Upper lobe of left lung (tissue), 6 donors: Measurements from ENCODE around the gene UBE3D. TPM values are rescaled to one million over a fixed set of nuclear protein-coding genes. Genes with fewer than 3 reads are reported as not detected.

Experiments
- ATAC-seq, 2 donors: fragments of 200-7000 bp; cut with Tn5 transposase; one replicate each; pipeline ENCODE4 v1.9.1; 2022; ENCODE audit warnings: mild to moderate bottlenecking in 2 of 2, moderate library complexity in 2 of 2; ENCODE audit not compliant: low FRiP score in 2 of 2
- DNase-seq, 2 donors: peaks; one replicate each; pipeline ENCODE4 v3.0.0-alpha.2; 2019 to 2020
- H3K27ac ChIP-seq, 4 donors: fragments of 200-600 bp; sonication (generic); one replicate each; pipeline ENCODE4 v1.5.1; 2016 to 2019
- H3K27me3 ChIP-seq, 4 donors: fragments of 200-600 bp; sonication (generic); one replicate each; pipeline ENCODE4 v1.5.1; 2017 to 2019
- H3K36me3 ChIP-seq, 4 donors: fragments of 200-600 bp; sonication (generic); one replicate each; pipeline ENCODE4 v1.5.1; 2016 to 2019
- H3K4me1 ChIP-seq, 4 donors: fragments of 200-600 bp; sonication (generic); one replicate each; pipeline ENCODE4 v1.5.1; 2018 to 2019
- H3K4me3 ChIP-seq, 4 donors: fragments of 200-600 bp; sonication (generic); one replicate each; pipeline ENCODE4 v1.5.1; 2017 to 2019; ENCODE audit warnings: mild to moderate bottlenecking in 2 of 4, moderate library complexity in 1 of 4
- H3K9me3 ChIP-seq, 4 donors: fragments of 200-600 bp; sonication (generic); one replicate each; pipeline ENCODE4 v1.5.1; 2018 to 2019
- CTCF ChIP-seq, 6 experiments: fragments of 450-650 bp in 4 of 6; fragments of 200-600 bp in 2 of 6; sonication (generic) in 2 of 6; IDR thresholded peaks; one replicate each; pipeline ENCODE4 v1.5.1; 2016 to 2019; ENCODE audit warnings: antibody characterized with exemption in 6 of 6
- EP300 ChIP-seq, 4 donors: sonication (generic); formaldehyde crosslinking; IDR thresholded peaks; one replicate each; pipeline ENCODE4 v1.5.1; 2017; ENCODE audit warnings: antibody characterized with exemption in 4 of 4, control low read depth in 2 of 4
- POLR2A ChIP-seq, 4 donors: fragments of 450-650 bp; IDR thresholded peaks; one replicate each; pipeline ENCODE4 v1.5.1; 2016 to 2017; ENCODE audit warnings: antibody characterized with exemption in 4 of 4, mild to moderate bottlenecking in 2 of 4
- POLR2AphosphoS5 ChIP-seq, 2 donors: sonication (generic); formaldehyde crosslinking; IDR thresholded peaks; one replicate each; pipeline ENCODE4 v1.5.1; 2017; ENCODE audit warnings: antibody characterized with exemption in 2 of 2
- WGBS, 2 donors: methylation state at CpG; one replicate each; pipeline ENCODE4 v1.1.5; 2017 to 2018; 5-methylcytosine and 5-hydroxymethylcytosine counted together
- small RNA-seq, 4 donors: library from RNA; depleted of rRNA; stranded (forward); fragments of <200 nt; gene quantifications; one replicate each; pipeline ENCODE3, GENCODE V24; 2016
- total RNA-seq, 6 donors: library from RNA; depleted of rRNA in 4 of 6; stranded (reverse); fragments of >200 nt in 4 of 6; gene quantifications; one replicate each; pipeline versions ENCODE4 v1.1.0 to v1.2.1, GENCODE V29; 2016 to 2021
- donor health status: DM: no; HTN: no; CAD: no; lungs with moderate emphysema.
- donor health status: DM: no; HTN: yes; CAD: no; lungs with severe emphysema.

UBE3D gene
- total RNA-seq, 6 donors from 2014 or later, result 4.0 to 20.7 (median 8.7) TPM

GRCh38 chr6:82843291-82843885 lies 222.3 kb downstream of the UBE3D start:
- no peaks in the 10 kb centered on the region for H3K27me3 ChIP-seq
- H3K4me3 ChIP-seq, result no peak overlapping the region
- no peak overlapping the region for H3K27ac ChIP-seq
- no peaks in the 10 kb centered on the region for H3K4me1 ChIP-seq
- ATAC-seq (no peak), DNase-seq (no peak)
- TF ChIP-seq POLR2A (IDR thresholded peaks at IDR 0.05) (no peak), EP300 (IDR thresholded peaks at IDR 0.05) (no peak), CTCF (IDR thresholded peaks at IDR 0.05) (no peak), POLR2AphosphoS5 (IDR thresholded peaks at IDR 0.05) (no peak)
- H3K9me3 ChIP-seq, result no peaks in the 10 kb centered on the region
- no peaks in the 10 kb centered on the region for H3K36me3 ChIP-seq

GRCh38 chr6:82842721-82843120 lies 222.9 kb downstream of the UBE3D start:
- Histone ChIP-seq H3K27ac (no peak overlapping the region), H3K36me3 (no peaks in the 10 kb centered on the region), H3K9me3 (no peaks in the 10 kb centered on the region), H3K27me3 (no peaks in the 10 kb centered on the region), H3K4me1 (no peaks in the 10 kb centered on the region), H3K4me3 (no peak overlapping the region)
- WGBS, 2 donors, result 79 to 82% methylated on average over 6 of the region's 6 CpGs
- DNase-seq (no peak), ATAC-seq (no peak)
- TF ChIP-seq CTCF (IDR thresholded peaks at IDR 0.05), result no peak
- TF ChIP-seq EP300 (IDR thresholded peaks at IDR 0.05), result no peak
- TF ChIP-seq POLR2A (IDR thresholded peaks at IDR 0.05), result no peak
- no peak for TF ChIP-seq POLR2AphosphoS5 (IDR thresholded peaks at IDR 0.05)

Small RNA genes lying within 50 kb of the gene (small RNA-seq; reads per million reads assigned to genes)
- 0 reads per million in 4 donors for gene LAP3P1

Other genes with a start within 250 kb of the UBE3D start
- 10 to 100 TPM; 20.0 to 51.6 (median 25.7) TPM for gene DOP1A, start 1.8 kb upstream of the UBE3D start, total RNA-seq
- gene PGM3, start 127.4 kb upstream of the UBE3D start, total RNA-seq, result 10 to 100 TPM in 5 of 6 donors, 1 to 10 TPM in 1; 7.8 to 36.3 (median 29.6) TPM
- 1 to 10 TPM; 2.3 to 5.2 (median 3.7) TPM for gene RWDD2A, start 127.5 kb upstream of the UBE3D start, total RNA-seq